GM19099 (cell line): Measurements from ENCODE around the gene ITPA.

Experiments
- POLR2A ChIP-seq: IDR thresholded peaks from 3 replicates; pipeline ENCODE4 v1.6.1; 2011; ENCODE audit warnings: low read depth; ENCODE audit not compliant: insufficient read length; ENCODE audit errors: extremely low read depth

Gene ITPA

GRCh38 chr20:3231116-3231515 lies 21.8 kb downstream of the ITPA start:
- no peak for TF ChIP-seq POLR2A

- TF ChIP-seq POLR2A: no peak
Observed at GRCh38 chr20:3231889-3232588, 22.7 kb downstream of the ITPA start.

- TF ChIP-seq POLR2A: no peak
Observed at GRCh38 chr20:3233131-3233990, 24.1 kb downstream of the ITPA start.

GRCh38 chr20:3233991-3234498 lies 24.7 kb downstream of the ITPA start:
- TF ChIP-seq POLR2A: no peak

- no peak for TF ChIP-seq POLR2A
Observed at GRCh38 chr20:3235666-3236324, 26.5 kb downstream of the ITPA start.

GRCh38 chr20:3237011-3237957 lies 28.0 kb downstream of the ITPA start:
- no peak for TF ChIP-seq POLR2A

- no peak for TF ChIP-seq POLR2A
Observed at GRCh38 chr20:3237958-3238615, 28.8 kb downstream of the ITPA start.

GRCh38 chr20:3238616-3239025 lies 29.3 kb downstream of the ITPA start:
- TF ChIP-seq POLR2A: no peak

GRCh38 chr20:3239026-3239866 lies 29.9 kb downstream of the ITPA start, which contains the start of gene SLC4A11:
Gene SLC4A11 (minus strand): TSS chr20:3239190. CDS start chr20:3239137, 53 bp downstream.
- no peak for TF ChIP-seq POLR2A

- TF ChIP-seq POLR2A: no peak
Observed at GRCh38 chr20:3239867-3240775, 30.8 kb downstream of the ITPA start.

GRCh38 chr20:3240776-3241363 lies 31.6 kb downstream of the ITPA start:
- no peak for TF ChIP-seq POLR2A

- TF ChIP-seq POLR2A: no peak
Observed at GRCh38 chr20:3242172-3242692, 32.9 kb downstream of the ITPA start.
